HL-60 (cell line): ENCODE measurements around the gene RTF2.

Source experiments
- POLR2AphosphoS5 ChIP-seq: IDR thresholded peaks from 2 replicates; pipeline ENCODE4 v1.6.1; 2012; ENCODE audit warnings: low read depth
- TF ChIP-seq, protein P1 (sequence below): IDR thresholded peaks from one replicate; pipeline ENCODE4 v1.5.1; 2011; ENCODE audit warnings: low read length, control low read depth, inconsistent platforms; ENCODE audit not compliant: insufficient read depth
- TF ChIP-seq, protein P2 (sequence below): IDR thresholded peaks from 2 replicates; pipeline ENCODE4 v1.6.1; 2012; ENCODE audit warnings: low read depth; ENCODE audit not compliant: insufficient replicate concordance

DNA sequence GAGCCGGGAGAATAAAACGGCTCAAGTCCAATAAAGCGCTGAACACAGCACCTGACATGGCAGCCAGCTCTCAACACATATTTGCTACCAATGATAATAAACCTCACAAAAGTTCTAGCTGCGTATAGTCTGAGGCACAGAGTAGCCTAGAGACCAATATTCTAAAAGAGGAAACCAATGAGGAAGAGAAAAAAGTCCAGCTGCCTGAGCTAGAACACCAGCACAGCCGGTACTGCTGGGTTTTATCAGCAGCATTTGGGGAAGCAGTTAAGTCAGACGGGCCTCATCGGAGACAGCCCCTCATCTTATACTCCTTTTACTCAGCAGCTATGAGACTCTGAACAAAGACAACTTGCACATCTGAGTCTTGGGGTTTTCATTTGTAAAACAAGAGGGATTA lies 2.4 kb upstream of the RTF2 start:
- TF ChIP-seq, protein P1, sequence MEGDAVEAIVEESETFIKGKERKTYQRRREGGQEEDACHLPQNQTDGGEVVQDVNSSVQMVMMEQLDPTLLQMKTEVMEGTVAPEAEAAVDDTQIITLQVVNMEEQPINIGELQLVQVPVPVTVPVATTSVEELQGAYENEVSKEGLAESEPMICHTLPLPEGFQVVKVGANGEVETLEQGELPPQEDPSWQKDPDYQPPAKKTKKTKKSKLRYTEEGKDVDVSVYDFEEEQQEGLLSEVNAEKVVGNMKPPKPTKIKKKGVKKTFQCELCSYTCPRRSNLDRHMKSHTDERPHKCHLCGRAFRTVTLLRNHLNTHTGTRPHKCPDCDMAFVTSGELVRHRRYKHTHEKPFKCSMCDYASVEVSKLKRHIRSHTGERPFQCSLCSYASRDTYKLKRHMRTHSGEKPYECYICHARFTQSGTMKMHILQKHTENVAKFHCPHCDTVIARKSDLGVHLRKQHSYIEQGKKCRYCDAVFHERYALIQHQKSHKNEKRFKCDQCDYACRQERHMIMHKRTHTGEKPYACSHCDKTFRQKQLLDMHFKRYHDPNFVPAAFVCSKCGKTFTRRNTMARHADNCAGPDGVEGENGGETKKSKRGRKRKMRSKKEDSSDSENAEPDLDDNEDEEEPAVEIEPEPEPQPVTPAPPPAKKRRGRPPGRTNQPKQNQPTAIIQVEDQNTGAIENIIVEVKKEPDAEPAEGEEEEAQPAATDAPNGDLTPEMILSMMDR: no peak
- TF ChIP-seq, protein P2, sequence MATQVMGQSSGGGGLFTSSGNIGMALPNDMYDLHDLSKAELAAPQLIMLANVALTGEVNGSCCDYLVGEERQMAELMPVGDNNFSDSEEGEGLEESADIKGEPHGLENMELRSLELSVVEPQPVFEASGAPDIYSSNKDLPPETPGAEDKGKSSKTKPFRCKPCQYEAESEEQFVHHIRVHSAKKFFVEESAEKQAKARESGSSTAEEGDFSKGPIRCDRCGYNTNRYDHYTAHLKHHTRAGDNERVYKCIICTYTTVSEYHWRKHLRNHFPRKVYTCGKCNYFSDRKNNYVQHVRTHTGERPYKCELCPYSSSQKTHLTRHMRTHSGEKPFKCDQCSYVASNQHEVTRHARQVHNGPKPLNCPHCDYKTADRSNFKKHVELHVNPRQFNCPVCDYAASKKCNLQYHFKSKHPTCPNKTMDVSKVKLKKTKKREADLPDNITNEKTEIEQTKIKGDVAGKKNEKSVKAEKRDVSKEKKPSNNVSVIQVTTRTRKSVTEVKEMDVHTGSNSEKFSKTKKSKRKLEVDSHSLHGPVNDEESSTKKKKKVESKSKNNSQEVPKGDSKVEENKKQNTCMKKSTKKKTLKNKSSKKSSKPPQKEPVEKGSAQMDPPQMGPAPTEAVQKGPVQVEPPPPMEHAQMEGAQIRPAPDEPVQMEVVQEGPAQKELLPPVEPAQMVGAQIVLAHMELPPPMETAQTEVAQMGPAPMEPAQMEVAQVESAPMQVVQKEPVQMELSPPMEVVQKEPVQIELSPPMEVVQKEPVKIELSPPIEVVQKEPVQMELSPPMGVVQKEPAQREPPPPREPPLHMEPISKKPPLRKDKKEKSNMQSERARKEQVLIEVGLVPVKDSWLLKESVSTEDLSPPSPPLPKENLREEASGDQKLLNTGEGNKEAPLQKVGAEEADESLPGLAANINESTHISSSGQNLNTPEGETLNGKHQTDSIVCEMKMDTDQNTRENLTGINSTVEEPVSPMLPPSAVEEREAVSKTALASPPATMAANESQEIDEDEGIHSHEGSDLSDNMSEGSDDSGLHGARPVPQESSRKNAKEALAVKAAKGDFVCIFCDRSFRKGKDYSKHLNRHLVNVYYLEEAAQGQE: no peak
- no peak for TF ChIP-seq POLR2AphosphoS5
